ENCODE measurements around the gene COPS2.

COPS2 gene

DNA sequence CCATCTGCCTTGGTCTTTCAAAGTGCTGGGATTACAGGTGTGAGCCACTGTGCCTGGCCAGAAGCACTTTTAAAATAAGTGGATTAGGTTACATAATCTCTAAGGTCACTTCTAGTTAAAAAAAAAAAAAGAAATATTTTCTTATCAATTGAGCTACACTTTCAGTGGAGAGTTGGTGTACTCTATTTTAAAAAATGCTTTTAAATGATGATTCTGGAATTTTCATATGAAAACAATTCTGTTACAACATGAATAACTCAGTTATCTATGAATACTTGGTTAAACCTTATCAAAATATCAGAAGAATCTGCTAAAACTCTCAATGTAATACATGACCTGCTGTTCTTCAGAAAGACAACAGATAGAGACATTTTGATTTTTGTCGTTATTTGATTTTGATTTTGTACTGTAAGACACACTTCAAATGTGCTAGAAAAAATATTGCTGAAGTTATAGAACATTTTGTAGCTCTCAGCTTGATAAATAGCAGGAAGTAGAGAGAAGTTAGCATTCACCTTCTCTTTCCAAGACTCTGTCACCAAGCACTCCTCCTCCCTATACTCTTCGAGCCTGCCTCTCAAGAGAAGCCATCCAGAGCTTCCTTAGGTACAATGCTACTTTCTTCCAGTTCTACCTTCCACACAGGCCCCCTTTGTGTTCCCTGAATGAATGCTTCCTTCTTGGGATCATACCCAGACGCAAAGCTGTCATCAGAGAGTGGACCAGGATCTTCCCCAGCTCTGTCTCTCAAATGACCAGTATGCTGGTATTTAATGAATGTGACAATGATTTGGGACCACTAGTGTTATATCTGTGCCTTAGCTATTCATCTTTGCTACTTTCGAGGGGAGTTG is 61.9 kb downstream of the COPS2 start:
- DNase-seq (ENCODE audit: low read depth in 2 of 2), result no peak
- no peak overlapping the region for H3K4me3 ChIP-seq (replicated peaks in 1 of 2; ENCODE audit: low read depth in 2 of 2, low read length in 2 of 2)
- TF ChIP-seq CTCF (IDR thresholded peaks at IDR 0.05; ENCODE audit: low read depth, low read length), result no peak

DNA sequence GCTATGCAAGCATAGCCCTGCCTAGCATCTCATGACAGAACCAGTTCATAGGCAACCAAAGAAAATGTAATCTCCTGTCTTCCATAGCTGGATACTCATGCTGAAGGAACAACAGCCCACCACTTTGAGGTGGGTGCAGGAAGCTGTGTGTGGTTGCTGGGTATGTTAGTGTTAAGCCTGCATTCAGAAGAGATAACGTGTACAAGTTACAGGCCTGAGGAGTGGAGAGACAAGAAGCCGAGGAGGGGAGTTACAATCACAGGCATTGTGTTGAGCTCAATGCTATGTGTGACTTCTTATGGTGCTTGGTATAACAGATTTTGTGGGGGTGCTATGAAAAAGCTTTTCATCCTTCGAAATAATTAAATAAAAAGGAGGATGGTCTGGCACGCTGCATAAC is 66.4 kb downstream of the COPS2 start:
- H3K4me3 ChIP-seq (replicated peaks in 1 of 2; ENCODE audit: low read depth in 2 of 2, low read length in 2 of 2), result no peak overlapping the region
- no peak for TF ChIP-seq CTCF (IDR thresholded peaks at IDR 0.05; ENCODE audit: low read depth, low read length)
- DNase-seq (ENCODE audit: low read depth in 2 of 2), result no peak

DNA sequence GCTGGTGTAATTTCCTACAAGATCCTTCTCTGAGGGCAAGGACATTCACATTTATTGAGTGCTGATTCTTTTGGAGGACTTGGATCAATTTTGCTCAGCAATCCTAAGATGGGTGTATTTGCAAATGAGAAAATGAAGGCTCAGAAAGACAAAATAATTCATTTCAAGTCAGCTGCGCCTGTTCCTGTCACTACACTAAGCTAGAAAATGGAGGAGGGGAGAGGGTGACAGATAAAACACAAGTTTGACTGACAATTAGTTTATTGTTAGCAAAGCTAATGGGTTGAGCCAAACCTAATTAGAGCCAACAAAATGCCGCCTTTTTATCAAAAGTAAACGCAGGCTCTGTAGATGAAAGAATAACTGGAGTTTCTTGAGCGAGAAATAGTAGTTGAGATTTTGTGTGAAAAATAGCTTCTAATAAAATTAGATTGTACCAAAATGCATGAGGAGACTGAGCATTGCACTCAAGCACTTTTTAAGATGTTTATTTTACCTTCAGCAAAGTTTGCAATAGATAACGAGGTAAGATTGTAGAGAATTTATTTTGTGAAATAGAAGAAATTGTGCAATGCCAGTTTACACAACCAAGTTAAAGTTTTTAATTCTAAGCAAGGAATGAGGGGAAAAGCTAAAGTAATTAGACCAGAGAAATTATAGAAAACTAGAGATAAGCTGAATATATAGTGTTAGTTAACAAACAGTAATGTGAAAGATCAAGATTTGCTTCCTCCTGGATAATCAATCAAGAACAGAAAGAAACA is 69.5 kb downstream of the COPS2 start:
- H3K4me3 ChIP-seq (replicated peaks in 1 of 2; ENCODE audit: low read depth in 2 of 2, low read length in 2 of 2), result no peak overlapping the region
- no peak for TF ChIP-seq CTCF (IDR thresholded peaks at IDR 0.05; ENCODE audit: low read depth, low read length)
- no peak for DNase-seq (ENCODE audit: low read depth in 2 of 2)

- TF ChIP-seq CTCF (IDR thresholded peaks at IDR 0.05; ENCODE audit: low read depth, low read length), result no peak
- H3K4me3 ChIP-seq (replicated peaks in 1 of 2; ENCODE audit: low read depth in 2 of 2, low read length in 2 of 2), result no peak overlapping the region
- DNase-seq (ENCODE audit: low read depth in 2 of 2), result no peak
Observed at GRCh38 chr15:49084285-49084570, 71.2 kb downstream of the COPS2 start.

GRCh38 chr15:49083401-49084284 is 71.8 kb downstream of the COPS2 start:
- H3K4me3 ChIP-seq (replicated peaks in 1 of 2; ENCODE audit: low read depth in 2 of 2, low read length in 2 of 2), result no peak overlapping the region
- DNase-seq (ENCODE audit: low read depth in 2 of 2), result peak in 1 of 2 donors; percentile 53
- TF ChIP-seq CTCF (IDR thresholded peaks at IDR 0.05; ENCODE audit: low read depth, low read length), result no peak

DNA sequence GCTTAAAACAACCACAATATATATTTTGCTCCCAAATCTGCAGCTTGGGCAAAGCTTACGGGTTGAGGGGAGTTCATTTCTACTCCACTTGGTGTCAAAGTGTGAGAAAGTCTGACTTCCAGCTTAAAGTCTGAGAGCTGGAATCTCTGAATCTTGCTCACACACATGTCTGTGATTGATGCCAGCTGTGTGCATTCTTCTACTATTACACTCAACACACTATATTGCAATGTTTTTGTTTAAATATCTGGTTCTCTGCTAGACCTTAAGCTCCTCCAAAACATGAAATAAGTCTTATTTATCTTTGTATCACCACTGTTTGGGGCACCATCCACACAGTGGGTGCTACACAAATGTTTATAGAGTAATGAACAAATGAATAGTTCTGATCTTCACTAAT is 72.4 kb downstream of the COPS2 start:
- peak; percentile 29 to 81 for DNase-seq (ENCODE audit: low read depth in 2 of 2)
- no peak overlapping the region for H3K4me3 ChIP-seq (replicated peaks in 1 of 2; ENCODE audit: low read depth in 2 of 2, low read length in 2 of 2)
- no peak for TF ChIP-seq CTCF (IDR thresholded peaks at IDR 0.05; ENCODE audit: low read depth, low read length)
